Colonic mucosa (tissue), 4 donors: ENCODE data around the gene CCDC146. TPM values are rescaled to one million over a fixed set of nuclear protein-coding genes. Genes with fewer than 3 reads are reported as not detected.

Experiments used
- DNase-seq: peaks from one replicate; pipeline ENCODE4 v3.0.0-alpha.2; 2020
- H3K27ac ChIP-seq: fragments of 200-600 bp; one replicate; pipeline ENCODE4 v1.8.0; 2021
- H3K27me3 ChIP-seq: fragments of 200-600 bp; one replicate; pipeline ENCODE4 v1.8.0; 2021
- H3K36me3 ChIP-seq: fragments of 200-600 bp; one replicate; pipeline ENCODE4 v1.8.0; 2021
- H3K4me1 ChIP-seq: fragments of 200-600 bp; one replicate; pipeline ENCODE4 v1.8.0; 2021; ENCODE audit warnings: mild to moderate bottlenecking
- H3K4me3 ChIP-seq: fragments of 200-600 bp; one replicate; pipeline ENCODE4 v1.8.0; 2021
- H3K9ac ChIP-seq, 2 donors: one replicate each; pipeline ENCODE4 v1.7.0; 2013; ENCODE audit warnings: control low read depth in 2 of 2, low read depth in 2 of 2, low read length in 2 of 2
- H3K9me3 ChIP-seq: fragments of 200-600 bp; one replicate; pipeline ENCODE4 v1.8.0; 2021
- CTCF ChIP-seq: fragments of 200-600 bp; IDR thresholded peaks from one replicate; pipeline ENCODE4 v1.8.0; 2022; ENCODE audit warnings: antibody characterized with exemption, mild to moderate bottlenecking
- intact Hi-C: fragments of 100-400 bp; cut with DNase I; formaldehyde crosslinking; loops from one replicate; pipeline ENCODE4 v1.14.1; 2022
- total RNA-seq, 2 donors: library from RNA; stranded (reverse); fragmentation: NEBNext Ultra II Directional in 1 of 2; extraction: Animal tissue kit (Norgen Biotek cat#: 25700) in 1 of 2; gene quantifications; one replicate each; pipeline ENCODE4 v1.2.1, GENCODE V29; 2021
- donor health status: healthy.
- donor health status: DM: no; HTN: no; CAD: no.
- donor health status: DM: no; HTN: no; CAD: no.

The CCDC146 gene
- total RNA-seq, 2 donors from 2014 or later, result 3.6 to 18.2 TPM

DNA sequence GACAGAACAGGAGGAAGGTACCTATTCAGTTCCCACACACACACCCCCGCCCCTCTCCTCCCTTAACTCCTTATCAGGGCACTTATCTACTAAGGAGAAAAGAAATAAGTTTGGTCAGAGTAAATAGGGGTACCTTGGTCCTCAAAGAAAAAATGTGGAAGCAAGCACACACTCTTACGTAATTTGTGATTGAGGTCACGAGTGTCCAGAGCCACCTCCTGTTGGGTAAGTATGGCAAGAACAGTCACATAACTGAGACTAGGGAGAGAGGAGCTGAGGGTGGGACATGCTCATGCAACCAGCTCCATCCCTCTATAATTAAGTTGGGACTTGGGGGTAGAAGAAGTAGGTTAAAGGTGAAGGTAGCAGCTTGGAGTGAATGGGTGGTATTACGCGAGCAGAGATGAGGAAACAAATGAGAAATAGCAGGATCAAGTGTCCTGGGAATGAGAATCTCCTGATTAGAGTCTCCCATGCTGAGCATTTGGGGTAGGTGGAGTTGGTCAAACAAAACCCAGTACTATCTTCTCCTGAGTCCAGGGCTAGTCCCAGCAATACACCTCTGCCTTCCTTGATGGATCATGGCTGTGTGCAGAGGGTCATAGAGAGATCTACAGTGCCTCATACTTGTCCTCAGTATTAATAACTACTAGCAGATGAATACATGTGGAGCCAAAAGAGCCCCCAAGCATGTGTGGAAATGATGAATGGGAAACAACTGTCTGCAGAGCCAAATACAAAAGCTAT, 216.6 kb downstream of the CCDC146 start:
- Histone ChIP-seq H3K36me3 (no peaks in the 10 kb centered on the region), H3K27me3 (no peaks in the 10 kb centered on the region), H3K9me3 (no peaks in the 10 kb centered on the region), H3K9ac (no peak overlapping the region), H3K4me3 (no peak overlapping the region), H3K4me1 (peaks cover 13% of the 10 kb centered on the region), H3K27ac (peak overlapping the region; percentile 18)
- no peak for TF ChIP-seq CTCF
- intact Hi-C loops, result no loop called here
- no peak for DNase-seq

GRCh38 chr7:77339726-77340125, 217.3 kb downstream of the CCDC146 start:
- Histone ChIP-seq H3K9me3 (no peaks in the 10 kb centered on the region), H3K27me3 (no peaks in the 10 kb centered on the region), H3K27ac (peak overlapping the region; percentile 18), H3K9ac (no peak overlapping the region), H3K4me1 (peaks cover 13% of the 10 kb centered on the region), H3K4me3 (no peak overlapping the region), H3K36me3 (no peaks in the 10 kb centered on the region)
- no peak for TF ChIP-seq CTCF
- DNase-seq, result no peak
- intact Hi-C loops, result no loop called here

Other genes with a start within 250 kb of the CCDC146 start
- gene SPDYE17, start 90.3 kb upstream of the CCDC146 start, total RNA-seq, result not detected
- under 1 TPM in 1 of 2 donors, not detected in 1; 0.27 TPM for gene SPDYE18, start 60.1 kb upstream of the CCDC146 start, total RNA-seq
- 10 to 100 TPM in 1 of 2 donors, 1 to 10 TPM in 1; 6.4 to 34.0 TPM for gene FGL2, start 77.2 kb downstream of the CCDC146 start, total RNA-seq